ENCODE results near the gene TMEM51. TPM values are rescaled to one million over a fixed set of nuclear protein-coding genes. Genes with fewer than 3 reads are reported as not detected.

TMEM51 gene
- polyA plus RNA-seq, 1 donor (not counting 4 experiments of a cell fraction or from before 2014, with no cell fraction given): 12.9 TPM

DNA sequence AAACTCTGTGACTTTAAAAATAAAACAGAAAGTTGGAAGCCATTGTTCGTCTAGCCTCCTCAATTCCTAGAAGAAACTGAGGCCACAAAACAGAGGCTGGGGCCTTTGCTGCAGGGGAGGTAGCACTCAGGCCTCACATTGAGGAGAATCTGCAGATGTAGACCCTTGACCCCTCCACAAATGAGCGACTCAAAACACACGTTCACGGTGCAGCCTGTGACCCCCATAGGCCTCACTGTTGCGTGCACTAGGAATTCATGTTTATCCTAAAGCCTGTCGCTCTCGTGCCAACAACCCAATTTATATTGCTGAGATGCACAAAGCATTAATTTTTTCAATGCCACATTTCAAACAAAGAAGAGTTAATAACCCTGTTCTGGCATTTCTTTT is 5.6 kb downstream of the TMEM51 start:
- H3K27ac ChIP-seq (ENCODE audit: control insufficient read depth, insufficient read depth, low read length): peak overlapping the region; percentile 60
- H2AFZ ChIP-seq (ENCODE audit: control insufficient read depth, low read length): no peak overlapping the region
- FAIRE-seq: no peak

DNA sequence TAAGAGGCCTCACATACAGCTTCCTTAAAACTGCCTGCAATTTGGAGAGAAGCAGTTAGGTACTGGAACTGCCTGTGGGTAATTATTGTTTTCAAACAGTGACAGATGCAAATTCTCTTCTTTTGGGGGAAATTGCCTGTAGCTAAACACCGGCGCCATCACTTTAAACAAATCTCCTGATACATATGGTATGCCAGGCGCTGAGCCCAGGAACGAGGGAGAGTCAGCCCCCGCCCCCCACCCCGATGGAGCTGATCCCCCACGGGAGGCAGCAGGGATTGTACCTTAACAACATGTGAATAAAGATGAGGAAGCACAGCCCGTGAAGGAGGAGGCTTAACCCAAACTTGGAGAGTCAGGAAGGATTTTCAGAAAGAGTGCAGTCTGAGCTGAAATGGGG is 7.1 kb downstream of the TMEM51 start:
- Histone ChIP-seq H3K27ac (ENCODE audit: control insufficient read depth, insufficient read depth, low read length) (no peak overlapping the region), H3K9ac (ENCODE audit: control insufficient read depth, extremely low read depth, insufficient read depth, low read length) (no peak overlapping the region), H3K79me2 (ENCODE audit: control insufficient read depth, insufficient read depth, low read length) (peaks cover 81% of the 10 kb centered on the region), H3K9me1 (ENCODE audit: control insufficient read depth, extremely low read depth, insufficient read depth, low read length) (peaks cover 8% of the 10 kb centered on the region), H3K9me3 (ENCODE audit: control insufficient read depth, low read depth, low read length) (no peaks in the 10 kb centered on the region), H3K4me1 (ENCODE audit: control insufficient read depth, extremely low read depth, insufficient read depth, low read length) (peaks cover 20% of the 10 kb centered on the region), H2AFZ (ENCODE audit: control insufficient read depth, low read length) (no peak overlapping the region), H3K36me3 (ENCODE audit: control insufficient read depth in 2 of 2, extremely low read depth in 1 of 2, insufficient read depth in 2 of 2, low read length in 2 of 2) (peaks cover 2 to 7% of the 10 kb centered on the region in 2 experiments), H3K27me3 (ENCODE audit: control insufficient read depth, extremely low read depth, insufficient read depth, low read length) (no peaks in the 10 kb centered on the region), H4K20me1 (ENCODE audit: control insufficient read depth, extremely low read depth, insufficient read depth, low read length) (no peaks in the 10 kb centered on the region), H3K4me2 (ENCODE audit: control insufficient read depth, extremely low read depth, insufficient read depth, low read depth, low read length) (no peak overlapping the region), H3K4me3 (ENCODE audit: control insufficient read depth in 2 of 3, extremely low read depth in 1 of 3, insufficient read depth in 2 of 3, low read depth in 1 of 3, low read length in 3 of 3) (no peak overlapping the region)
- dilution Hi-C loops (cut with MboI; ENCODE audit: extremely low pct_ligation_motif_present, low sequenced_read_pairs): no loop called here
- FAIRE-seq (no peak), DNase-seq (ENCODE audit: low read depth, low spot score) (no peak)
- TF ChIP-seq, protein P1, sequence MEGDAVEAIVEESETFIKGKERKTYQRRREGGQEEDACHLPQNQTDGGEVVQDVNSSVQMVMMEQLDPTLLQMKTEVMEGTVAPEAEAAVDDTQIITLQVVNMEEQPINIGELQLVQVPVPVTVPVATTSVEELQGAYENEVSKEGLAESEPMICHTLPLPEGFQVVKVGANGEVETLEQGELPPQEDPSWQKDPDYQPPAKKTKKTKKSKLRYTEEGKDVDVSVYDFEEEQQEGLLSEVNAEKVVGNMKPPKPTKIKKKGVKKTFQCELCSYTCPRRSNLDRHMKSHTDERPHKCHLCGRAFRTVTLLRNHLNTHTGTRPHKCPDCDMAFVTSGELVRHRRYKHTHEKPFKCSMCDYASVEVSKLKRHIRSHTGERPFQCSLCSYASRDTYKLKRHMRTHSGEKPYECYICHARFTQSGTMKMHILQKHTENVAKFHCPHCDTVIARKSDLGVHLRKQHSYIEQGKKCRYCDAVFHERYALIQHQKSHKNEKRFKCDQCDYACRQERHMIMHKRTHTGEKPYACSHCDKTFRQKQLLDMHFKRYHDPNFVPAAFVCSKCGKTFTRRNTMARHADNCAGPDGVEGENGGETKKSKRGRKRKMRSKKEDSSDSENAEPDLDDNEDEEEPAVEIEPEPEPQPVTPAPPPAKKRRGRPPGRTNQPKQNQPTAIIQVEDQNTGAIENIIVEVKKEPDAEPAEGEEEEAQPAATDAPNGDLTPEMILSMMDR (optimal IDR thresholded peaks at IDR 0.05 in 1 of 3, IDR thresholded peaks at IDR 0.05 in 1 of 3, conservative IDR thresholded peaks at IDR 0.05 in 1 of 3; ENCODE audit: extremely low read depth in 1 of 3, insufficient read depth in 2 of 3, low read length in 3 of 3): no peak
- no peak for TF ChIP-seq EZH2 (IDR thresholded peaks at IDR 0.05; ENCODE audit: low read length)

More for the DNA sequence above, 5.6 kb downstream of the TMEM51 start:
- H3K9ac ChIP-seq (ENCODE audit: control insufficient read depth, extremely low read depth, insufficient read depth, low read length): peak overlapping the region; percentile 4
- H3K27me3 ChIP-seq (ENCODE audit: control insufficient read depth, extremely low read depth, insufficient read depth, low read length): no peaks in the 10 kb centered on the region
- H3K4me1 ChIP-seq (ENCODE audit: control insufficient read depth, extremely low read depth, insufficient read depth, low read length): peaks cover 22% of the 10 kb centered on the region
- peaks cover 8% of the 10 kb centered on the region for H3K9me1 ChIP-seq (ENCODE audit: control insufficient read depth, extremely low read depth, insufficient read depth, low read length)
- no peak for DNase-seq (ENCODE audit: low read depth, low spot score)
- dilution Hi-C loops (cut with MboI; ENCODE audit: extremely low pct_ligation_motif_present, low sequenced_read_pairs): no loop called here
- H4K20me1 ChIP-seq (ENCODE audit: control insufficient read depth, extremely low read depth, insufficient read depth, low read length): no peaks in the 10 kb centered on the region
- no peaks in the 10 kb centered on the region for H3K9me3 ChIP-seq (ENCODE audit: control insufficient read depth, low read depth, low read length)
- H3K79me2 ChIP-seq (ENCODE audit: control insufficient read depth, insufficient read depth, low read length): peaks cover 87% of the 10 kb centered on the region
- peak overlapping the region in 1 of 3 experiments; percentile 18 for H3K4me3 ChIP-seq (ENCODE audit: control insufficient read depth in 2 of 3, extremely low read depth in 1 of 3, insufficient read depth in 2 of 3, low read depth in 1 of 3, low read length in 3 of 3)
- TF ChIP-seq EZH2 (IDR thresholded peaks at IDR 0.05; ENCODE audit: low read length): no peak
- TF ChIP-seq, protein P1 (optimal IDR thresholded peaks at IDR 0.05 in 1 of 3, IDR thresholded peaks at IDR 0.05 in 1 of 3, conservative IDR thresholded peaks at IDR 0.05 in 1 of 3; ENCODE audit: extremely low read depth in 1 of 3, insufficient read depth in 2 of 3, low read length in 3 of 3): no peak
- H3K36me3 ChIP-seq (ENCODE audit: control insufficient read depth in 2 of 2, extremely low read depth in 1 of 2, insufficient read depth in 2 of 2, low read length in 2 of 2): peaks cover 2 to 10% of the 10 kb centered on the region in 2 experiments
- peak overlapping the region; percentile 70 for H3K4me2 ChIP-seq (ENCODE audit: control insufficient read depth, extremely low read depth, insufficient read depth, low read depth, low read length)

Data from keratinocyte (primary cell).